GM21423 (cell line): ENCODE measurements around the gene SECISBP2L.
"Not testable (repeated sequence)": the region's sequence is repeated elsewhere in the genome, so short reads cannot be mapped to it uniquely, and the experiment has no call there.

Source experiments
- ATAC-seq: cut with Tn5 transposase; IDR thresholded peaks from one replicate; pipeline ENCODE4 v1.9.1; 2021; ENCODE audit warnings: mild to moderate bottlenecking, moderate library complexity; ENCODE audit not compliant: unreplicated experiment

The SECISBP2L gene

DNA sequence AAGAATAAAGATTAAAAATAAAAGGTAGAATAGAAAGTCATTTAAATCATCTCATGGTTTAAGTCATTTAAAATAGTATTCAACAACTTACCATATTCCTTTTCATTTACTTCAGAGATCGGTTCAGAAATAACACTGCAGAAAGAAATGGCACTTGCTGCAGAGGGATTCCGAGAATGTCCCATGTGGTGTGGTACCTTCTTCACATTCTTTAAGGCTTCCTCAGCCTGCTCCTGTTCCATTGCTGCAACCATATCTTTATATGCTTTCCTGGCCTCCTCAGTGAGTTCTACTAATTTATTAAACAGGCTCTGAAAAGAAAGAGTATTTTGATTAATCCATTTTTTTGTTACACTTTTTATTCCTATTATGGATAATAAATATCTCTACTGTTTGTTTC is 50.0 kb downstream of the SECISBP2L start:
- no peak for ATAC-seq

DNA sequence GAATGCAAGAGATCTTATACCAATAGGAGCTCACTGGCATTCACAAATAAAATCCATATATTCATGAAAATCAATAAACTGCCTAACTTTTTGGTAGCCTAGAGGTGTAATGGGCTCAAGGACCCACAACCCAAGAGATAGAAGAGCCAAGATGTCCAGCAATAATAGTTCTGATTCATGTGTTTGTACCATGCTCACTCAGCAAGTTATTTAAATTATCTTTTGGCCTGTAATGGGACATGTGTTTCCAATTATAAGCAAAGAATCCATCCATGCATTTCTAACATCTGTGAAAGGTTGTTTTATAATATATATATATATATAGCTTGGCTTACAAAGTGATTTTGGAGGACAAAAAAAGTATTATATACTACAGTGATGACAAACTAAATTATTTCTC is 52.9 kb downstream of the SECISBP2L start:
- ATAC-seq: no peak

DNA sequence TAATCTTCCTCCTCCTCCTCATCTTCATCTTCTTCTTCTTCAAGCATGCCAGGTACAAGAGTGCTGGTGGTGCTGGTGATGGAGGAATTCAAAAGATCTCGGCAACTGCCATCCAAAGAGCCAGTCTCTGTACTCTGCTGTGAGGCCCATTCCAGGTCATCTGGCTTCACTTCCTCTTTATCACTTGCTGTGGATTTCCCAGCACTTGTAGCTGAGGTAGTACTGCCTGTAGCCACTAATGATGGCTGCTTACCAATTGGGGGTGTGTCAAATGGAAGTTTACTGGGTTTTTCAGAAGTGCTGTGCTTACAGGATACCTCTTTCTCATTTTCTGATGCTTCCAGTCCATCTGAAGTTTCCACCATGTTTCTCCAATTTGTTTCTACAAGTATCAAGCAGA is 53.7 kb downstream of the SECISBP2L start:
- ATAC-seq: peak; percentile 74

DNA sequence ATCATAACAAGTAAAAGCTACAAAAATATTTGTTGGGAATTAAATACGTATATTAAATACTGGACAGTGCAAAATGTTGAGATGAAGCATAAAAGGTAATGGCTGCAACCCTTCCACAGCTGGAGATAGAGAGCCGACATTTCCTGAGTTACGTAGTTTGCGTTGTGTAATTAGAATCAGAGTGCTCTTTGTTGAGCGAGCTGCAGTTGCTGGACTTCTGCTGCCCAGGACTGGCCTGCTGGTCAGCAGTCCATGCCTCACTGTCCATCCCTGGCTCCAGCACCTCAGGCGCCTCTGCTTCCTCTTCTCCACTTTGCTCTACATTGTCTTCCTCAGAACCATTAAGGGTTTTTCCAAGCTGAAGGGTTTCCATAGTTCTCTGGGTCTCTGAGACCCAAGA is 54.1 kb downstream of the SECISBP2L start:
- ATAC-seq: no peak

DNA sequence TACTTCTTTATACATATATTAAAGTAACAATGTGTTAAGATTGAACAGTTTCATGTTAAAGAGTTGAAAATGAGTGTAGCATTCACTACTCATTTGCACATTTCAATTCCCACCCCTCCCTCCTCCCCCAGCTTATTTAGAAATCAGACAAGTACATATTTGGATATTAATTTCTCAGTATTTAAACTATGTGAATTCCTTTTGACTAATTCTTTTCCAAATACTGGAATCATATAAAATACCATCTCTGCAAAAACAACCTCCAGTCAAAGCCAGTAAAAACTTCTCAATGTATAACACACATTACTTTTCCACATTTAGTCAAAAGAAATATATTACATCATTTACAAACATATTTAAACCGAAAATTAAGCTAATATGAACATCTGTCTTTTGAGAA is 57.1 kb downstream of the SECISBP2L start:
- no peak for ATAC-seq

DNA sequence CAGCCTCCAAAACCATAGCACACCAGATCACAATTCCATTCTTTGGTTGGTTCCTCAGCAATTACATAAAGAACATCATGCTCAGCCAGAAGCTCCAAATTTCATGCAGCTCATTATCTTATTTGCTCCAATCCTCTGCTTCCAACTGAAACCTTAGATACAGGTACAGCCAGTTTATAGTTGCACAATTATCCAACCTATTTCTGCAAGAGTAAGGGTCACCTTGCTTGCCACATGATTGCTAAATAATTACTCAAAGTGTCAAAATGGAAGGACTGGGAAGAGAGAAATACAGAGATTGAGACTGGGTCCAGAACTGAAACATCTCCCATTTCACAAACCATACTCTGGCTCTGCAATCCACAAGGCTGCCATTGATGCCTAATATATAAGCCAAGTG is 59.1 kb downstream of the SECISBP2L start:
- ATAC-seq: no peak

DNA sequence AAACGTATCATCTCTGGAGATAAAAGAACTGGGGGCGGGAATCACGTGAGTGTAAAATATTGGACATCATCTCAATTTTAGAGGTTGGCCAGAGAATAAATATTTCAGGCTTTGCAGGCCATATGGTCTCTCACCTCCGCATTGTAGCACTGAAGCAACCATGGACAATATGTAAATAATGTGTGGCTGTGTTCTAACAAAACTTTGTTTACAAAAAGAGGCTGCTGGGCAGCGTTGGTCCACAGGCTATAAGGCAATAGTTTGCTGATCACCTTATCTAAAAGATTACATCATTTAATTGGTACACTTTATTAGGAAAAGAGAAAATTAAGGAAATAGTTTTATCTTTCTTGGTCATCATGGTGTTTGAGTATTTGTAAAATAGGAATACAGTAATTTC is 60.0 kb downstream of the SECISBP2L start:
- no peak for ATAC-seq

DNA sequence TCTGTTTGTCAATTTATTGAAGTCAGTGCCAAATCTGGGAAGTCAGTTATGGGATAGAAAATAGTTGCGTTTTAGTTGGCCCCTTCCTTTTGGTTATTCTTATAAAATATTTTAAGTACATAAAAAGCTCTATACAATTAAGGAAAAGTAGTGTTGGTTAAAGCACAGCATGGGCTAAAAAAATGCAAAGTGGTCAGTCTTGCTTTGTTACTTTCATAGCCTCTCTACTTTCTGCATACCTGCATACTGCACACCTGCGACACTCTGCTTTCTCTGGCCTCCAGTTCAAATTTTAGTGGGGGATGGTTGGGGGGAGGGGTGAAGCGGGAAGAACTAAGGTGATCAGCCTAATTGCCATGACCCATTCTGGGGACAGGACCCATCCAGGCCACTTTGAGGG is 60.7 kb downstream of the SECISBP2L start:
- ATAC-seq: no peak

DNA sequence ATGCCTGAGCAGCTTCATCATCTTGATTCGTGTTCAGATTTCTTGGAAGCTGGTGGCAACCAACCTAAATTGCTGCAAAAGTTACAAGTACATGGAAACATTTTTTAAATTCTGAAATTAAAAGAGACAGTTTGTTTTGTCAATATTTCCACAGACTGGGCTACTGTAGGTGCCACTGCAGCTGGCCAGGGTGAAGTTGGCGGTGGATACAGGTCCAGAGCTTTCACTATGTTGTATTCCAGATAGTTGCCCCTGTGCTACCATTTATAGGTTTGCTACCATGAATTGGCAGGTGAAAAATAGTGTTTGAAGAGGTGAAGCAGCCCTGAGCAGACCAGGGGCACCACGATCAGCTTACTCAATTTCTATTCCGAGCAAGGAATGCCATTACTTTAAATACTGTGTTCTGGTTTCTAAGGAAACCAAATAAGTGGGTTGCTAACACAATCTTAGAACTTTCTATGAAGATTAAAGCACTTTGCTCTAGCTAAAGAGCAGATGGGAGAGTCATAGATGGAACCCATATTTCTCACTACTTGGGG is 61.4 kb downstream of the SECISBP2L start:
- ATAC-seq: no peak

DNA sequence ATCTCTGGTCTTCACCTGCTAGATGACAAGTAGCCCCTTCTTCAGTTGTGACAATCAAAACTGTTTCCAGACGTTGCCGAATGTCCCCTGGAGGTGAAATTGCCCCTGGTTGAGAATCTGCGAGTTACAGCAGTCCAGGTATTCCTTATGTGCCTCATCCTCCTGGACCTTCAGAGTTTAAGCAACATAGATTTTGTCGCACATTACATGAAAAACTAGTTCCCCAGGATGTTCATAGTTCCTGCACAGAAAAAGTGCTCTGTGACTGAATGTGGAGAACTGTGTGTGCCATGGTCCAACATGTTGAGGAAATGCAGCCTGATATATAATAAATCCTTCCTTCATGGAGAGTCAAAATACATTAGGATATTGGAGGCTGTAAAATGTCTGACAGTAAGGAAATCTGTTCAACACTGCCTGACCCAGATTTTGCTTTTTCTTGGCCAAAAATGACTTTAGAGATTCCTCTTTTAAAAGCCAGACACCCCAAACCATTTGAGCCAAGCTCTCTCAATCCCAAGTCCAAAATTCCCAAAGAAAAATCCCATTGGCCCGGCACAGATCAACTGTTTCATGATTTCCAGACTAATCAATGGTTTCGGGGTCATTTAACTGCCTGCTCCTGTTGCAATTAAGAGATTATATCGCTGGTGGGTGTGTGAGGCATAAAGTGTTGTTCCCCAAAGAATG is 62.1 kb downstream of the SECISBP2L start:
- ATAC-seq: no peak

DNA sequence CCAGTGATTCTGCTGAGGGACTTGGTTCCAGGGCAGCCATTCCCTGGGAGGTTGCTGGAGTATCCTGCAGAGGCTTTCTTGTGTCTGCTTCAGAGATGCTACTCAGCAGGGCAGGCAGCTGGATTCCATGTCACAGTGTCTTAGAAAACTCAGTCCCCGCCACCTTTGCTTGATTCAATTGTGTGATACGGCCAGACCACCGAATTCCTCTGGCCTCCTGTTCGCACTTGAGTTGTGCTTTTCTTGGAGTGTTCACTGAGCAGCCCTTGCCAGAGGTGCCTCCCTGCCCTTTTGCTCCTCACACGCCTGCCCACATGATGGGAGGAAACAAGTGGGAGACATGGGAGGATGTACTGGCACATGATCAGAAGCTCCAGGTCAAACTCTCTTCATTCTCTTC is 62.9 kb downstream of the SECISBP2L start:
- ATAC-seq: no peak

DNA sequence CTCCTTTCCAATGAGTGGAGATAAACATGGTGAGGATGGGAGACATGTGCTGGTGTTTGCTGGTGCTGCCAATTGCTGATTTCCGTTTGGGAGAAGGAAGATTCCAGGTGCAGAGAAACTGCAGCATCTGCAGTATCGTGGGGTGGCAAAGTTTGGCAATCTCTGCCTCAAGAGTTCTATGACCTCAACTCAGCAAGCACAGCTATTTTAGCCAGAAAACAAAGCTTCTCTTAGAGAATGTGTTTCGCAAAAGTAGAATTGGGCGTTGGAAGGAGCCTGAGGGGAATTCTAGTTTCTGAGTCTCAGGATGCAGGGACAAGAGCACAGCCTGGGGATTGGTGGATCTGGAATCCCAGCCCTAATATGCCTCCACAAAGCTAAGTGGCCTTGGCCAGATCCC is 64.3 kb downstream of the SECISBP2L start:
- ATAC-seq: no peak

DNA sequence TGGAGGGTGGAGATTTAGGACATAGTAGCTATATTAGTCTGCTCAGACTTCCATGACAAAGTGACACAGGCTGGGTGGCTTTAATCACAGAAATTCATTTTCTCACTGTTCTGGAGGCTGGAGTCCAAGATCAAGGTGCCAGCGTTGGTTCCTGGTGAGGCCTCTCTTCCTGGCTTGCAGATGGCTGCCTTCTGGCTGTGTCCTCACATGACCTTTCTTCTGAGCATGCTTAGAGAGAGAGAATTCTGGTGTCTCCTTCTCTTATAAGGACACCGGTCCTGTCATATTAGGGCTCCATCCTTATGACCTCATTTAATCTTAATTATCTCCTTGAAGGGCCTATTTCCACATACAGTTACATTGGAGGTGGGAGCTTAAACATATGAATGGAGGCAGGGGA is 67.6 kb downstream of the SECISBP2L start:
- no peak for ATAC-seq

DNA sequence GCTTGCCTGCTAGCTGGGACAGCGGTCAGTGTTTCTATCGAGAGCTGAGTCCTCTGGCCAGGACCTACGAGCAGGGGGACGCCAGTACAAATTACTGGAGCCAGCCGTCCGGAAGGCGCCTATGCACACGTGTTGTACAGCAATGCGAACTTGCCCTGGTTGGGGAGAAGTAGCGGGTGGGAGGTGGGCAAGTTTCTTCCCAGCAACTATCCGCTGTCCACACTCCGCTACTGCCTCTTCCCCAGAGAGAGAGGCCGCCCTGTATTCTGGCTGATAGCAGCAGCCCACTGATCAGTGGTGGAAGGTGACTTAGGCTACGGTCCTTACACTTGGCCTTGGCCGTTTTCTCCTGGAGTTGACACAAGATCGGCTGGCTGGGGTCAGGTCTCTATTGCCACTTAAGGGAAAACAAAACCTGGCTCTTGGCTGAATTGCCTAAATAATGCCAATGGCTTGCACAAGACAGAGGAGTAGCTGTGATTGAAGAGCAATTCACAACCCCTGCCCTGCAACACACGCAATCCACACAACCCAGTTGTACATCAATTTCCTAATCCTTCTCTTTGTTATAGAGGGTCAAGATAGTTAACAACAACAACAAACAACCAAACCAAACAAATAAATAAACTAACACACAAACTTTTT is 69.7 kb downstream of the SECISBP2L start:
- ATAC-seq: no peak

DNA sequence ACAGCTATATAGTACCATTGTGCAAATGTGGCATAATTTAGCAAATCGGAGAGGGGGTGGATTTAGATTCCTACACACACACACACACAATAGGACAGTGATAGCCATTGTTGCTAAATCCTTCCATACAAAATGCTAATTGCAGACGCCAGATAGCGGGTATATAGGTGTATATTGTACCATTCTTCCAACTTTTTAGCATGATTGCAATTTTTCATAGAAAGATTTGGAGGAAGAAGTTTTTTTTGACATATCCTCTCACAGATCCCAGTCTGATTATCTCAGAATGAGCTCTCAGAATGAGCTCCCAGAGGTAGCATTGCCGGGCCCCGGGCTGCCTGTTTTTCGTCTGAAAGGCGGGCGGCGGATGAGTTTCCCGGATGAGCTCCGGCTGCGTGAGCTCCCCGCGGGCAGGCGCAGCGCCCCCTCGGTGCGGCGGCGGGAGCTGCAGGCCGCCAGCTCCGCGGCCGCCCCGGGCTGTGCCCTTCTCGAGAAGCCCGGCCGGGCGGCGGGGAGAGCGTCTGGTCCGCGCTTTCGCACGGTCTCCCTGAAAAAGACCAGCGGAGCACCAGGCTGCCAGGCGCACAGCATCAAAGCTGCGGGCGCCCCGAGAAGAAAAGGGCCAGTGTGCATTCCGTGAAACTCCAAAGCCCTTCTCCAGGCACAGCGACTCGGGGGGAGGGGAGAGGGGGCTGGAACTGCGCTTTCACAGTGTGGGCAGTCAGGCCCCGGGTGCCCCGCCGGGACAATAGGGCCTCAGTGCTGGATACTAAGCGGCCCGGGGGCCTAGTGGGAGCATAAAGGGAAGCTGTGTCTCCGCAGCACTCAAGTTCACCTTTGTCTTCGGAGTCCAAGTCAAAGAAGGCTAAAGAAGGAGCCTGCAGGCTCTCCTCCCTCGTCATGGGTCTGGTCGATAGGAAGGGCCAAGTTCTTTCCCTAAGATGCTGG is 70.5 kb downstream of the SECISBP2L start:
- peak; percentile 95 for ATAC-seq

DNA sequence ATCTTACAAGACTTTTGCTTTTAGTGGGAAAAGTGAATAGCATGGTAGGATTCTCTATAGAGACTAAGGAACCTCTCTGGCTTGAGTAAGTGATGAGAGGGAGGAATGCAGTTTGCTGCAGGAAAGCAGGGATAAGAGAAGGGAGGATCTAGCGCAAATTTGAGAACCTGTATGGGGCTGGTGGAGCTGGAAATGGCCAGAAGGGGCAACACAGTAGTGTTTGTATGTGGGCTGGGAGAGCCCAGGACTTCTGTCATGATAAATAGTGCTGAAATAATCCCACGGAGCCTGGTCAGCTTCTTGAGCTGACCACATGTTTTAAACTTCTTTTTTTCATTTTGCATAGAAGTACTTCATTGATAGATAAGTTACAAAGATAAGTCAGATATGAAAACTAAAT is 71.4 kb downstream of the SECISBP2L start:
- ATAC-seq: no peak

DNA sequence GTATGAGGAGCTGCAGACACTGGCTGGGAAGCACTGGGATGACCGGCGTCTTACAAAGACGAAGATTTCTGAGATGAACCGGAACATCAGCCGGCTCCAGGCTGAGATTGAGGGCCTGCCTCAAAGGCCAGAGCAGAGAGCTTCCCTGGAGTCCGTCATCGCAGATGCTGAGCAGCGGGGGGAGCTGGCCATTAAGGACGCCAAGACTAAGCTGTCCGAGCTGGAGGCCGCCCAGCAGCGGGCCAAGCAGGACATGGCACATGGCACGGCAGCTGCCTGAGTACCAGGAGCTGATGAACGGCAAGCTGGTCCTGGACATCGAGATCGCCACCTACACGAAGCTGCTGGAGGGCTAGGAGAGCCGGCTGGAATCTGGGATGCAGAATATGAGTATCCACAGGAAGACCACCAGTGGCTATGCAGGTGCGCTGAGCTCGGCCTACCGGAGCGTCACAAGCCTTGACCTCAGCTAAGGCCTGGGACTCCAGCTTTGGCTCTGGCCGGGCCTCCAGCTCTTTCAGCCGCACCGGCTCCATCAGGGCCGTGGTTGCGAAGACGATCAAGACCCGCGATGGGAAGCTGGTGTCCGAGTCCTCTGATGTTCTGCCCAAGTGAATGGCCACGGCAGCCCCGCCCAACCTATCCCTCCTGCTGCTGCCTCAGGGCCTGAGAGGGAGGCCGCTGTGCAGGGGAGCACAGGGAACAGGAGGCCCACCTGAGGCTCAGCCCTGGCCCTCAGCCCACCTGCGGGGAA is 73.3 kb downstream of the SECISBP2L start:
- no peak for ATAC-seq

DNA sequence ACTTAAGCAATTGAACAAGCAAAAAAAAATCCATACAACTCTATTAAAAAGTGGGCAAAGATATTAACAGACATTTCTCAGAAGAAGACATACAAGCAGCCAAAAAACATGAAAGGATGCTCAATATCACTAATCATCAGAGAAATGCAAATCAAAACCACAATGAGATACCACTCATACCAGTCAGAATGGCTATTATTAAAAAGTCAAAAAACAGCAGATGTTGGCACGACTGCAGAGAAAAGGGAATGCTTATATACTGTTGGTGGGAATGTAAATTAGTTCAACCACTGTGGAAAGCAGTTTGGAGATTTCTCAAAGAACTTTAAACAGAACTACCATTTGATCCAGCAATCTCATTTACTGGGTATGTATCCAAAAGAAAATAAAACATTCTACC is 75.3 kb downstream of the SECISBP2L start:
- not testable (repeated sequence) for ATAC-seq

DNA sequence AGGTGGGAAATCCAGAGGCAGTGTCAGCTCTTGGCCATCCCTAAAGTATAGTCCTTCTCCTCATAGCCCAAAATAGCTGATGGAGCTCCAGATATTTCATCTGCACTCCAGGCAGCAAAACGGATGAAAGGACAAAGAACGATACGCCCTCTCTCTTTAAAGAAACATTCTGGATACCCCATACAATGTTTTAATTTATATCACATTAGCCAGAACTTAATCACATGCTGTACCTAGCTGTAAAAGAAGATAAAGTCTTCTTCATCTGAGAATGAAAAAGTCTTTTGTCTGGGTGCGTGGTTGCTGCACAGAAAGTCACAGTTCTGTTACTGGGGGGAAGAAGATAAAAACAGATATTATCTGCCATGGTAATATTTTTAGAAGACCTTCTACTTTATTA is 78.2 kb downstream of the SECISBP2L start:
- no peak for ATAC-seq

DNA sequence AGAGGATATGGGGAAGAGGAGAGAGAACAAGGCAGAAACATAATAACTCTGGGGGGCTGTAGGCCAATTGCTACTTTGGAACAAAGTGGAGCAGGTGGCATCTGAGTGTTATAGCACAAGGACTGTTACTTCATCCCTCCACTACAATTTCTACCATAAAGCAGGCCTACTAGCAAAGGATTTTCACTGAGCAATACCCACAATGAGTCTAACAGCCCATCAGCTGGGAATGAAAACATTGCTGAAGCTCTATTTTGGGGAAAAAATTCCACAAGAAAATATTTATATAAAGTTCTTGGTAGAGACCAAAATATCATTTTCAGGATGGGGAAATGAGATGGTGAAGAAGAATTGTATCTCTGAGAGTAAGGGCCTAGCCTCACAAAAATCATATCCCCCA is 78.9 kb downstream of the SECISBP2L start:
- no peak for ATAC-seq
